K562 (cell line): Measurements from ENCODE around the gene CDCA4. TPM values are rescaled to one million over a fixed set of nuclear protein-coding genes. Genes with fewer than 3 reads are reported as not detected.

Experiments used
- ARID2 ChIP-seq: fragments of 450-650 bp; IDR thresholded peaks from 2 replicates; pipeline ENCODE4 v1.6.1; 2017; ENCODE audit warnings: antibody characterized with exemption, mild to moderate bottlenecking
- BCOR ChIP-seq: fragments of 450-650 bp; IDR thresholded peaks from 2 replicates; pipeline ENCODE4 v1.6.1; 2016
- BHLHE40 ChIP-seq: IDR thresholded peaks from 2 replicates; pipeline ENCODE4 v1.6.1; 2011; ENCODE audit warnings: low read length, improper control_type of control experiment
- CAMTA2 ChIP-seq: fragments of 250-450 bp; sonication (Bioruptor Pico); conservative IDR thresholded peaks from 2 replicates; pipeline ENCODE4 v1.5.1; 2022
- CC2D1A ChIP-seq: fragments of 450-650 bp; IDR thresholded peaks from 2 replicates; pipeline ENCODE4 v1.6.1; 2017; ENCODE audit warnings: mild to moderate bottlenecking
- CREM ChIP-seq: IDR thresholded peaks from 2 replicates; pipeline ENCODE4 v1.6.1; 2014; ENCODE audit warnings: antibody characterized with exemption, low read depth
- CTCF ChIP-seq, 3 experiments: IDR thresholded peaks in 2 of 3; conservative IDR thresholded peaks in 1 of 3; 2 replicates each; pipeline ENCODE4 v1.5.1; 2011 to 2012; ENCODE audit warnings: low read length in 3 of 3, mild to moderate bottlenecking in 3 of 3, control low read depth in 2 of 3, improper control_type of control experiment in 1 of 3, inconsistent platforms in 1 of 3, low read depth in 1 of 3, mixed read lengths in 1 of 3, moderate library complexity in 1 of 3; ENCODE audit not compliant: insufficient read depth in 2 of 3
- ETS1 ChIP-seq: conservative IDR thresholded peaks from 2 replicates; pipeline ENCODE4 v1.6.1; 2011; ENCODE audit warnings: low read depth, mild to moderate bottlenecking, low read length; ENCODE audit not compliant: control insufficient read depth
- HDAC1 ChIP-seq, 2 experiments: fragments of 450-650 bp; IDR thresholded peaks; 2 replicates each; pipeline ENCODE4 v1.6.1; 2016 to 2017; ENCODE audit warnings: inconsistent platforms in 1 of 2, mild to moderate bottlenecking in 1 of 2, moderate library complexity in 1 of 2
- HDGF ChIP-seq: fragments of 450-650 bp; IDR thresholded peaks from 2 replicates; pipeline ENCODE4 v1.6.1; 2016
- MAZ ChIP-seq, 2 experiments: fragments of 450-650 bp in 1 of 2; sonication (generic) in 1 of 2; formaldehyde crosslinking; IDR thresholded peaks in 1 of 2; conservative IDR thresholded peaks in 1 of 2; 2 replicates each; pipeline versions ENCODE4 v1.4.0 to v1.5.0; 2020; ENCODE audit warnings: mild to moderate bottlenecking in 1 of 2, missing genetic modification reagents in 1 of 2
- MTA3 ChIP-seq: fragments of 450-650 bp; formaldehyde crosslinking; IDR thresholded peaks from 2 replicates; pipeline ENCODE4 v1.6.1; 2017; ENCODE audit warnings: mild to moderate bottlenecking, borderline replicate concordance
- MYNN ChIP-seq, 2 experiments: sonication (generic); formaldehyde crosslinking in 1 of 2; IDR thresholded peaks; 2 replicates each; pipeline versions ENCODE4 v1.5.0 to v1.6.1; 2016 to 2020; ENCODE audit warnings: antibody characterized with exemption in 1 of 2, missing genetic modification reagents in 1 of 2
- NFIC ChIP-seq: fragments of 450-650 bp; IDR thresholded peaks from 2 replicates; pipeline ENCODE4 v1.6.1; 2017; ENCODE audit warnings: mild to moderate bottlenecking, inconsistent platforms
- RAD21 ChIP-seq, 2 experiments: fragments of 250-450 bp in 1 of 2; fragments of 450-650 bp in 1 of 2; sonication (Bioruptor Pico) in 1 of 2; formaldehyde crosslinking in 1 of 2; IDR thresholded peaks in 1 of 2; conservative IDR thresholded peaks in 1 of 2; 2 replicates each; pipeline versions ENCODE4 v1.4.0 to v1.8.0; 2020 to 2022; ENCODE audit warnings: mild to moderate bottlenecking in 2 of 2, moderate library complexity in 1 of 2
- RB1 ChIP-seq: fragments of 450-650 bp; IDR thresholded peaks from 2 replicates; pipeline ENCODE4 v1.6.1; 2017; ENCODE audit warnings: low read depth, mild to moderate bottlenecking
- RBM14 ChIP-seq: fragments of 200-400 bp; formaldehyde crosslinking; IDR thresholded peaks from 2 replicates; pipeline ENCODE4 v1.6.1; 2018; ENCODE audit warnings: low read depth, mild to moderate bottlenecking, low read length, moderate library complexity, borderline replicate concordance; ENCODE audit not compliant: insufficient read depth
- SMC3 ChIP-seq: conservative IDR thresholded peaks from 2 replicates; pipeline ENCODE4 v1.6.1; 2011; ENCODE audit warnings: low read depth, low read length, improper control_type of control experiment; ENCODE audit not compliant: insufficient read depth
- TEAD1 ChIP-seq, 2 experiments: fragments of 450-650 bp in 1 of 2; sonication (generic) in 1 of 2; formaldehyde crosslinking; IDR thresholded peaks; 2 replicates each; pipeline versions ENCODE4 v1.4.0 to v1.8.0; 2020 to 2022; ENCODE audit warnings: mild to moderate bottlenecking in 2 of 2, missing genetic modification reagents in 1 of 2
- TOE1 ChIP-seq, 2 experiments: fragments of 450-650 bp in 1 of 2; sonication (generic) in 1 of 2; formaldehyde crosslinking in 1 of 2; IDR thresholded peaks; 2 replicates each; pipeline versions ENCODE4 v1.7.1 to v1.8.0; 2016 to 2022; ENCODE audit warnings: borderline replicate concordance in 2 of 2, mild to moderate bottlenecking in 2 of 2, antibody characterized with exemption in 1 of 2, inconsistent platforms in 1 of 2, low read depth in 1 of 2, missing genetic modification reagents in 1 of 2, moderate library complexity in 1 of 2
- WHSC1 ChIP-seq: IDR thresholded peaks from one replicate; pipeline ENCODE4 v1.6.1; 2012; ENCODE audit warnings: low read length, control low read depth, inconsistent platforms
- YY1 ChIP-seq, 3 experiments: IDR thresholded peaks; 2 replicates each; pipeline ENCODE4 v1.6.1; 2011; ENCODE audit warnings: low read length in 2 of 3, mild to moderate bottlenecking in 2 of 3, moderate library complexity in 2 of 3, borderline replicate concordance in 1 of 3, control low read depth in 1 of 3, low read depth in 1 of 3; ENCODE audit not compliant: insufficient read depth in 3 of 3, insufficient replicate concordance in 2 of 3, control insufficient read depth in 1 of 3, insufficient read length in 1 of 3; ENCODE audit errors: extremely low read depth in 1 of 3
- ZNF134 ChIP-seq: fragments of 250-450 bp; sonication (Bioruptor Pico); conservative IDR thresholded peaks from 2 replicates; pipeline ENCODE4 v1.4.0; 2020
- polyA plus RNA-seq, 8 experiments: library from polyadenylated mRNA; depleted of rRNA in 4 of 8; stranded (reverse) in 5 of 8; unstranded in 3 of 8; fragments of >200 nt; fragmentation: Nextera tagmentation in 2 of 8; fragmentation: Illumina TruSeq in 1 of 8; extraction: Ambion mirVana in 2 of 8; extraction: Trizol in 1 of 8; gene quantifications; 2 replicates each; pipeline versions ENCODE4 v1.2.1 to v1.2.3, GENCODE V29; 2011 to 2014; ENCODE audit warnings: inconsistent platforms in 1 of 8, missing spikeins in 1 of 8
- total RNA-seq, 7 experiments: library from RNA; depleted of rRNA in 6 of 7; stranded (reverse); fragments of >200 nt in 6 of 7; fragmentation: Illumina TruSeq in 2 of 7; extraction: Trizol in 2 of 7; gene quantifications; 2 replicates each; pipeline versions ENCODE4 v1.2.1 to v1.2.3, GENCODE V29; 2011 to 2021; ENCODE audit warnings: low replicate concordance in 1 of 7

Gene CDCA4
- total and polyA plus RNA-seq, 9 of the 15 experiments (the other 6 are each of a cell fraction or from before 2014, with no cell fraction given): 6.6 to 44.2 (median 23.0) TPM

- TF ChIP-seq MTA3: 0 out of 2 replicates have a peak, but pooled peaks have one; percentile 33
- peak; percentile 18; the same call in 1 of the 2 replicates for TF ChIP-seq BHLHE40
- peak; percentile 84 for TF ChIP-seq CC2D1A
- TF ChIP-seq YY1 (IDR thresholded peaks at IDR 0.05; ENCODE audit: borderline replicate concordance in 1 of 3, control insufficient read depth in 1 of 3, extremely low read depth in 1 of 3, insufficient read depth in 3 of 3, insufficient read length in 1 of 3, insufficient replicate concordance in 2 of 3, low read depth in 1 of 3, low read length in 2 of 3): peak in 1 of 3 experiments; percentile 35
- TF ChIP-seq RAD21 (CRISPR knock-in tag; conservative IDR thresholded peaks at IDR 0.05 in 1 of 2, IDR thresholded peaks at IDR 0.05 in 1 of 2): peak; percentile 89 to 97
- peak; percentile 73; the same call in 1 of the 2 replicates for TF ChIP-seq RB1
- peak; percentile 78 to 98 (median 93) for TF ChIP-seq CTCF (IDR thresholded peaks at IDR 0.05 in 2 of 3, conservative IDR thresholded peaks at IDR 0.05 in 1 of 3; ENCODE audit: insufficient read depth in 2 of 3, low read depth in 1 of 3, low read length in 3 of 3)
- peak; percentile 92 for TF ChIP-seq SMC3
- 0 out of 4 replicates have a peak, but pooled peaks of 1 of the 2 experiments have one; percentile 34 for TF ChIP-seq TEAD1 (CRISPR knock-in tag; IDR thresholded peaks at IDR 0.05)
- peak; percentile 35; the same call in 1 of the 2 replicates for TF ChIP-seq MYNN (IDR thresholded peaks at IDR 0.05)
- TF ChIP-seq MYNN (CRISPR knock-in tag; IDR thresholded peaks at IDR 0.05): no peak
- peak in 1 of 2 experiments; percentile 56; a peak in 2 of 4 replicates for TF ChIP-seq MAZ (CRISPR knock-in tag; conservative IDR thresholded peaks at IDR 0.05 in 1 of 2, IDR thresholded peaks at IDR 0.05 in 1 of 2)
- TF ChIP-seq CREM: peak; percentile 47; the same call in 1 of the 2 replicates
- no peak for TF ChIP-seq WHSC1
- TF ChIP-seq NFIC: 0 out of 2 replicates have a peak, but pooled peaks have one; percentile 27
- TF ChIP-seq HDGF: 0 out of 2 replicates have a peak, but pooled peaks have one; percentile 23
- TF ChIP-seq ETS1: no peak
- TF ChIP-seq RBM14: no peak
- TF ChIP-seq CAMTA2: no peak
- TF ChIP-seq ARID2: peak; percentile 87
- TF ChIP-seq ZNF134: no peak
- TF ChIP-seq TOE1 (IDR thresholded peaks at IDR 0.05; ENCODE audit: borderline replicate concordance): 0 out of 2 replicates have a peak, but pooled peaks have one; percentile 29
- TF ChIP-seq TOE1 (CRISPR knock-in tag; IDR thresholded peaks at IDR 0.05; ENCODE audit: borderline replicate concordance, low read depth): no peak
- TF ChIP-seq HDAC1 (IDR thresholded peaks at IDR 0.05): peak in 1 of 2 experiments; percentile 40; a peak in 1 of 4 replicates
- TF ChIP-seq BCOR: 0 out of 2 replicates have a peak, but pooled peaks have one; percentile 37
- TF ChIP-seq, all 486 proteins: peak for 24
Observed at GRCh38 chr14:104976198-104977007, 44.5 kb downstream of the CDCA4 start (continued).
